Measurements from ENCODE around the gene LRCOL1. TPM values are rescaled to one million over a fixed set of nuclear protein-coding genes. Genes with fewer than 3 reads are reported as not detected.

Gene LRCOL1
- polyA plus RNA-seq, 3 donors: not detected

DNA sequence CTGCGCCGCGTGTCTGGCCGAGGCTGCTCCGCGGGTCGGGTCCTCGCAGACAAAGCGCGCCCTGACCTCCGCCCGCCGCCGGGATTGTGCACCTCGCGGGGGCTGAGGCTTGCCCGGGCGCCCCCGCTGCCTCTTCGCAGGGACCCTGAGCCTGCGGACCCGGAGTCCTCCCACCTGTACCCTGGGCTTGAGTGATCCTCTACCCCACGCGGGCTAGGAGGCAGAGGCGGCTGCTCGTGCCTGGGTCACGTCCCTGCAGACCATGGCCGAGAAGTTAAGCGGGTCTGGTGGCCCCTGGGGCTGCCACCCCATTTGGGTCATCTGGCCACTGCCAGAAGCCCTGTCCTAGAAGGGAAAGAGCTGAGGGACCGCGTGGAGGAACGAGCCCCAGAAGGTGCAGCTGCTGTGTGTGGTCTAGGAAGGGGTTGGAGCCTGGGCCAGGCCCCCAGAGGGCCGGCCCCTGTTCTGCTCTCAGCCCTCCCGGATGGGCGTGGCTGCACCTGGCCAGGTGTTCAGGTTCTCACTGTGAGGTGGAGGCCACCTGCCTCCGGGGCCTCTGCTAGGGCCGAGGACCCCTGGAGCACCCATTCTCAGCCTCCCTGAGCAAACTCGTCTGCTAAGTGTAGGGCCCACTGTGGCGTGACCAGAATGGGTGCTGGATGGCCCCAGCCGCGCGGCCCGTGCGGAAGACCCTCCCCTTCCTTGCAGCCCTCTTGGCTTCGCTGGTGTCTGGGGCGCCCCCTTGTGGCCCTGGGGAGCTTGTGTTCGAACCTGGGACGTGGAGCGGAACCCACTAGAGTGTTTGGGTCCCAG, 49.6 kb downstream of the LRCOL1 start:
- H3K4me3 ChIP-seq (replicated peaks in 1 of 3; ENCODE audit: low read depth in 2 of 3, low read length in 3 of 3): peak overlapping the region in 1 of 3 experiments; percentile 69
- H3K27ac Mint-ChIP-seq: no peak overlapping the region
- H3K79me2 ChIP-seq (ENCODE audit: insufficient read depth, low read length): no peaks in the 10 kb centered on the region
- H3K27ac ChIP-seq (ENCODE audit: low read depth in 1 of 2, low read length in 2 of 2): no peak overlapping the region
- H3K27me3 ChIP-seq (ENCODE audit: control insufficient read depth in 2 of 2, insufficient read depth in 2 of 2, low read length in 2 of 2): peaks cover 7 to 30% of the 10 kb centered on the region in 2 donors
- peak overlapping the region; percentile 58 to 62 for H3K4me3 Mint-ChIP-seq
- TF ChIP-seq, protein P1, sequence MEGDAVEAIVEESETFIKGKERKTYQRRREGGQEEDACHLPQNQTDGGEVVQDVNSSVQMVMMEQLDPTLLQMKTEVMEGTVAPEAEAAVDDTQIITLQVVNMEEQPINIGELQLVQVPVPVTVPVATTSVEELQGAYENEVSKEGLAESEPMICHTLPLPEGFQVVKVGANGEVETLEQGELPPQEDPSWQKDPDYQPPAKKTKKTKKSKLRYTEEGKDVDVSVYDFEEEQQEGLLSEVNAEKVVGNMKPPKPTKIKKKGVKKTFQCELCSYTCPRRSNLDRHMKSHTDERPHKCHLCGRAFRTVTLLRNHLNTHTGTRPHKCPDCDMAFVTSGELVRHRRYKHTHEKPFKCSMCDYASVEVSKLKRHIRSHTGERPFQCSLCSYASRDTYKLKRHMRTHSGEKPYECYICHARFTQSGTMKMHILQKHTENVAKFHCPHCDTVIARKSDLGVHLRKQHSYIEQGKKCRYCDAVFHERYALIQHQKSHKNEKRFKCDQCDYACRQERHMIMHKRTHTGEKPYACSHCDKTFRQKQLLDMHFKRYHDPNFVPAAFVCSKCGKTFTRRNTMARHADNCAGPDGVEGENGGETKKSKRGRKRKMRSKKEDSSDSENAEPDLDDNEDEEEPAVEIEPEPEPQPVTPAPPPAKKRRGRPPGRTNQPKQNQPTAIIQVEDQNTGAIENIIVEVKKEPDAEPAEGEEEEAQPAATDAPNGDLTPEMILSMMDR (IDR thresholded peaks at IDR 0.05): peak; percentile 86
- peaks cover 24 to 40% (median 34%) of the 10 kb centered on the region in 3 donors for H3K27me3 Mint-ChIP-seq (ENCODE audit: low read depth in 3 of 3)
- peaks cover 24% of the 10 kb centered on the region for H3K4me1 Mint-ChIP-seq
- DNase-seq: peak; percentile 16 to 46 (median 28)
- intact Hi-C loops (cut with micrococcal nuclease): no loop called here
- H3K9me3 Mint-ChIP-seq: peaks cover 0 to 12% (median 0%) of the 10 kb centered on the region in 7 donors
- H4K20me1 ChIP-seq (ENCODE audit: insufficient read depth, low read length): peaks cover 78% of the 10 kb centered on the region
- no peak overlapping the region for H2AFZ ChIP-seq (ENCODE audit: insufficient read depth, low read depth, low read length, poor library complexity, severe bottlenecking)
- no peak overlapping the region for H3K9ac ChIP-seq (ENCODE audit: insufficient read depth, low read length, poor library complexity, severe bottlenecking)
- H3K4me2 ChIP-seq (replicated peaks; ENCODE audit: extremely low read depth, low read length, poor library complexity, severe bottlenecking): peak overlapping the region; percentile 67
- peaks cover 5 to 9% of the 10 kb centered on the region in 2 donors for H3K36me3 ChIP-seq (replicated peaks in 1 of 2; ENCODE audit: control insufficient read depth in 1 of 2, insufficient read depth in 2 of 2, low read length in 2 of 2)
- H3K36me3 Mint-ChIP-seq: peaks cover 17 to 23% of the 10 kb centered on the region in 2 donors
- peaks cover 0 to 5% of the 10 kb centered on the region in 2 donors for H3K9me3 ChIP-seq (replicated peaks in 1 of 2; ENCODE audit: control insufficient read depth in 1 of 2, insufficient read depth in 1 of 2, low read length in 2 of 2)
- peaks cover 22 to 26% of the 10 kb centered on the region in 2 donors for H3K4me1 ChIP-seq (ENCODE audit: control insufficient read depth in 1 of 2, insufficient read depth in 2 of 2, low read length in 2 of 2)
- WGBS (ENCODE audit: insufficient coverage): under 1% methylated on average over 46 of the region's 49 CpGs

DNA sequence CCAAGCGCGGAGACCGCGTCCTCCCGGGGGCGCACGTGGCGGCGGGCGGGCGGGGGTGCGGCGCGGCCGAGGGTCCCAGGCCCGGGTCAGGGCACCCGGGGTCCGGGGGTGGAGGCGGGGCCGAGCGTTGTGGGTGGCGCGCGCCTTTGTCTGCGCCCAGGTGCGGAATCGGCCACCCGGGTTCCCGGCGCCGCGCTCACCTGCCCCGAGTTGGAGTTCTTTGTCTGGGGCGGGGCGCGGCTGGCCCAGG, 50.1 kb downstream of the LRCOL1 start:
- Mint-ChIP-seq H3K27me3 (ENCODE audit: low read depth in 3 of 3) (peaks cover 24 to 40% (median 34%) of the 10 kb centered on the region in 3 donors), H3K27ac (no peak overlapping the region), H3K36me3 (peaks cover 14 to 18% of the 10 kb centered on the region in 2 donors), H3K4me1 (peaks cover 24% of the 10 kb centered on the region), H3K9me3 (peaks cover 0 to 12% (median 0%) of the 10 kb centered on the region in 7 donors), H3K4me3 (no peak overlapping the region)
- Histone ChIP-seq H3K4me1 (ENCODE audit: control insufficient read depth in 1 of 2, insufficient read depth in 2 of 2, low read length in 2 of 2) (peaks cover 22 to 26% of the 10 kb centered on the region in 2 donors), H3K36me3 (replicated peaks in 1 of 2; ENCODE audit: control insufficient read depth in 1 of 2, insufficient read depth in 2 of 2, low read length in 2 of 2) (peaks cover 3 to 4% of the 10 kb centered on the region in 2 donors), H3K4me3 (replicated peaks in 1 of 3; ENCODE audit: low read depth in 2 of 3, low read length in 3 of 3) (peak overlapping the region in 1 of 3 experiments; percentile 69), H4K20me1 (ENCODE audit: insufficient read depth, low read length) (peaks cover 82% of the 10 kb centered on the region), H2AFZ (ENCODE audit: insufficient read depth, low read depth, low read length, poor library complexity, severe bottlenecking) (no peak overlapping the region), H3K27ac (ENCODE audit: low read depth in 1 of 2, low read length in 2 of 2) (no peak overlapping the region), H3K9ac (ENCODE audit: insufficient read depth, low read length, poor library complexity, severe bottlenecking) (no peak overlapping the region), H3K4me2 (replicated peaks; ENCODE audit: extremely low read depth, low read length, poor library complexity, severe bottlenecking) (peak overlapping the region; percentile 67), H3K9me3 (replicated peaks in 1 of 2; ENCODE audit: control insufficient read depth in 1 of 2, insufficient read depth in 1 of 2, low read length in 2 of 2) (peaks cover 0 to 5% of the 10 kb centered on the region in 2 donors), H3K79me2 (ENCODE audit: insufficient read depth, low read length) (no peaks in the 10 kb centered on the region), H3K27me3 (ENCODE audit: control insufficient read depth in 2 of 2, insufficient read depth in 2 of 2, low read length in 2 of 2) (peaks cover 7 to 30% of the 10 kb centered on the region in 2 donors)
- TF ChIP-seq, protein P1 (IDR thresholded peaks at IDR 0.05): no peak
- DNase-seq: no peak
- WGBS (ENCODE audit: insufficient coverage): 0% methylated on average over 36 of the region's 36 CpGs
- intact Hi-C loops (cut with micrococcal nuclease): no loop called here
